Measurements from ENCODE around the gene RPIA. TPM values are rescaled to one million over a fixed set of nuclear protein-coding genes. Genes with fewer than 3 reads are reported as not detected.
"Not testable (repeated sequence)": the region's sequence is repeated elsewhere in the genome, so short reads cannot be mapped to it uniquely, and the experiment has no call there.

RPIA gene
- total RNA-seq, 1 donor from 2014 or later = 16.5 TPM

DNA sequence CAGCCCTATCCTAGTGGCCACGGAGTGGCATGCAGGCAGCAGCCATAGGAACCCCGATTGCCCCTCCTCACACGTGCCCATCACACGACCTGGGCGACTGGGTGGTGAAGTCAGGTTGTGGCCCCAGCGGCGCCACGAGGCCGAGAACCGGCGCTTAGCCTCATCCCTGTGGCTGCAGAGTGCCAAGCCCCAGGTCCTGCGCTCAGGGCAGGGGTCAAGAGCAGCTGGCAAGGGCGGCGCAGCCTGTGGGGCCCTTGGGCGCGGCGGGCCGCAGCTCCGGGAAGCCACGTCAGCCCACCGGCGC is 73.3 kb downstream of the RPIA start:
- peaks cover 12% of the 10 kb centered on the region for H3K4me1 ChIP-seq
- no peak for ATAC-seq
- peak overlapping the region; percentile 32 for H3K4me3 ChIP-seq
- no peak for DNase-seq
- intact Hi-C loops (cut with DNase I) = no loop called here
- H3K27me3 ChIP-seq (ENCODE audit: low read depth) = peaks cover 20% of the 10 kb centered on the region
- no peak overlapping the region for H3K27ac ChIP-seq
- H3K36me3 ChIP-seq = no peaks in the 10 kb centered on the region
- no peaks in the 10 kb centered on the region for H3K9me3 ChIP-seq
- TF ChIP-seq, protein P1, sequence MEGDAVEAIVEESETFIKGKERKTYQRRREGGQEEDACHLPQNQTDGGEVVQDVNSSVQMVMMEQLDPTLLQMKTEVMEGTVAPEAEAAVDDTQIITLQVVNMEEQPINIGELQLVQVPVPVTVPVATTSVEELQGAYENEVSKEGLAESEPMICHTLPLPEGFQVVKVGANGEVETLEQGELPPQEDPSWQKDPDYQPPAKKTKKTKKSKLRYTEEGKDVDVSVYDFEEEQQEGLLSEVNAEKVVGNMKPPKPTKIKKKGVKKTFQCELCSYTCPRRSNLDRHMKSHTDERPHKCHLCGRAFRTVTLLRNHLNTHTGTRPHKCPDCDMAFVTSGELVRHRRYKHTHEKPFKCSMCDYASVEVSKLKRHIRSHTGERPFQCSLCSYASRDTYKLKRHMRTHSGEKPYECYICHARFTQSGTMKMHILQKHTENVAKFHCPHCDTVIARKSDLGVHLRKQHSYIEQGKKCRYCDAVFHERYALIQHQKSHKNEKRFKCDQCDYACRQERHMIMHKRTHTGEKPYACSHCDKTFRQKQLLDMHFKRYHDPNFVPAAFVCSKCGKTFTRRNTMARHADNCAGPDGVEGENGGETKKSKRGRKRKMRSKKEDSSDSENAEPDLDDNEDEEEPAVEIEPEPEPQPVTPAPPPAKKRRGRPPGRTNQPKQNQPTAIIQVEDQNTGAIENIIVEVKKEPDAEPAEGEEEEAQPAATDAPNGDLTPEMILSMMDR (IDR thresholded peaks at IDR 0.05) = no peak

DNA sequence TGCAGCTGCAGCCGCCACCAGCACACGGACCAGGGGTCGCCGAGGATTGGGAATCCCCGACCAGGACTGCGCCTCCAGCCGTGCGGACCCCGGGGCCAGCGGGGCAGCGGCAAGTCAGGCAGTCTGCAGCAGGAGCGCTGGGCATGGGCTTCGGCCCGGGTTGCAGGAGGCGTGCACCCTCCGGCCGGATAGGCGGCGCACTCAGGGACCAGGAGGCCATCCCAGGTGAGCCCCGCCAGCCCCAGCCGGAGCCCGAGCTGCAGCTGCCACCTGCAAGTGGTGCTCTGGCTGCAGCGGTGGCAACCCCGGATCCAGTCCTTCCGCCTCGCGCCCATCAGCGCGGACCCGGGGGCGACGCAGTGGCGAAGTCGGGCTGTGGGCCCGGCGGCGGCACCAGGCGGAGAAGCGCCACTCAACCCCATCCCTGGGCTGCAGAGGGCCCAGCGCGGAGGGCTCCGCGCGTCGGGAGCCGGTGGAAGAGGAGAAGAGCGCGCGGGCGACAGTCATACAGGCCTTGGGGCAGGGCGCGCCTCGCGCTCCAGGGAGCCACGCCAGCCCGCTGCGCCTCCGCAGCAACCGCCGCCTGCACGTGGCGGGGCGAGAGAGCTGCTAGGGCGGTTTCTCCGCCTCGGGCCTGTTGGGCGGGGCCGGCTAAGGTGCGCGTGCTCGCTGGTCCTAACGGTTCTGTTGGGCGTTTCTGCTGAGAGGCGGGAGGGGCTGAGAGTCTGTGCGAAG is 73.8 kb downstream of the RPIA start:
- peak; percentile 54 for DNase-seq
- H3K36me3 ChIP-seq = no peaks in the 10 kb centered on the region
- peaks cover 12% of the 10 kb centered on the region for H3K4me1 ChIP-seq
- peak overlapping the region; percentile 32 for H3K4me3 ChIP-seq
- intact Hi-C loops (cut with DNase I) = no loop called here
- no peaks in the 10 kb centered on the region for H3K9me3 ChIP-seq
- TF ChIP-seq, protein P1 (IDR thresholded peaks at IDR 0.05) = no peak
- ATAC-seq = peak in 1 of 2 donors; percentile 47
- no peak overlapping the region for H3K27ac ChIP-seq
- peaks cover 20% of the 10 kb centered on the region for H3K27me3 ChIP-seq (ENCODE audit: low read depth)

DNA sequence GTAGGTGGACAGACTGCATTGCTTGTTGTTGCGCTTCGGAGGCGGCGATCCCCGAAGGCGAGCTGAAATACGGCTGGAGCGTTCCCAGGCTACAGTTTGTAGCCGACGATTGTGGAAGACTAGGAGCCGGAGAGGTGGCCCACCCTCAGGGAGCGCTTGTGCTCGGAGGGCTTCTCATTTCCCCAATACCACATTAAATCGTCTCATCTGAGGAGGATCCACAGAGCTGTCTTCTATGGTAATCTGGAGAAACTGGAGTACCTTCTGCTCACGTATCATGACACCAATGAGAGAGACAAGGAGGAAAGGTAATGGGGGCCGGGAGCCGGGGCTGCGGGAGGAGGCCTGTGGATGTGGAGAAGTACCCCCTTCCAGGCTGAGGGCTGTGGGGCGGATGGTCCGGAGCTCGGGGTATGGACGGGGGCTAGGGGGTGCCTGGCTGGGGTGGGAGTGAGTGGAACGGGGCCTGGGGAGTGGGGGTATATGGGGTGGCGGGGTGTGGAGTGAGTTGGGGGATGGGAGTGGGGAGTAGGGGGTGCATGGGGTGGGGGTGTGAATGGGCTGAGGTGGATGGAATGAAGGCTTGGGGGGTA is 74.5 kb downstream of the RPIA start:
- intact Hi-C loops (cut with DNase I); H3K9me3 ChIP-seq; H3K36me3 ChIP-seq; ATAC-seq; DNase-seq; H3K27ac ChIP-seq: not testable (repeated sequence)
- Histone ChIP-seq H3K4me3 (peak overlapping the region; percentile 32), H3K4me1 (peaks cover 12% of the 10 kb centered on the region), H3K27me3 (ENCODE audit: low read depth) (peaks cover 20% of the 10 kb centered on the region)

DNA sequence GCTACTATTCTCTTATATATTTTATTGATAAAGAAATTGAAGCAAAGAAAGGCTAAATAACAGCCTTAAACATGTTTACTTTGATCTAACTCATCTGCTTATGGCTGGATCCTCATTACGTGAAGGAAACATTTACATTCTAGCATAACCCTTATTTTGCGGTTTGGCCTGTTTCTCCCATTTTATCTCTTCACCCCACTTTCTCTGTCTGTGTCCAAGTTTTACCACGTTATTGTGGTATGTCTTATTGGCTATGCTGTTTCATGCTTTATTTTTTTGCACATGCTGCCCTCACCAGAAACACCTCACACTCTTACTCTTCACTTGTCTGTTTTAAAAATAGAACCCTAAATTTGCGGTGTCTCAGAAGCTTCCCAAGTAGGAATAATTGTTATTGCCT is 78.5 kb downstream of the RPIA start:
- Histone ChIP-seq H3K27me3 (ENCODE audit: low read depth) (peaks cover 8% of the 10 kb centered on the region), H3K27ac (no peak overlapping the region), H3K4me3 (no peak overlapping the region), H3K9me3 (no peaks in the 10 kb centered on the region), H3K4me1 (peaks cover 9% of the 10 kb centered on the region), H3K36me3 (no peaks in the 10 kb centered on the region)
- DNase-seq (no peak), ATAC-seq (no peak)
- TF ChIP-seq, protein P1 (IDR thresholded peaks at IDR 0.05) = no peak
- intact Hi-C loops (cut with DNase I) = no loop called here

DNA sequence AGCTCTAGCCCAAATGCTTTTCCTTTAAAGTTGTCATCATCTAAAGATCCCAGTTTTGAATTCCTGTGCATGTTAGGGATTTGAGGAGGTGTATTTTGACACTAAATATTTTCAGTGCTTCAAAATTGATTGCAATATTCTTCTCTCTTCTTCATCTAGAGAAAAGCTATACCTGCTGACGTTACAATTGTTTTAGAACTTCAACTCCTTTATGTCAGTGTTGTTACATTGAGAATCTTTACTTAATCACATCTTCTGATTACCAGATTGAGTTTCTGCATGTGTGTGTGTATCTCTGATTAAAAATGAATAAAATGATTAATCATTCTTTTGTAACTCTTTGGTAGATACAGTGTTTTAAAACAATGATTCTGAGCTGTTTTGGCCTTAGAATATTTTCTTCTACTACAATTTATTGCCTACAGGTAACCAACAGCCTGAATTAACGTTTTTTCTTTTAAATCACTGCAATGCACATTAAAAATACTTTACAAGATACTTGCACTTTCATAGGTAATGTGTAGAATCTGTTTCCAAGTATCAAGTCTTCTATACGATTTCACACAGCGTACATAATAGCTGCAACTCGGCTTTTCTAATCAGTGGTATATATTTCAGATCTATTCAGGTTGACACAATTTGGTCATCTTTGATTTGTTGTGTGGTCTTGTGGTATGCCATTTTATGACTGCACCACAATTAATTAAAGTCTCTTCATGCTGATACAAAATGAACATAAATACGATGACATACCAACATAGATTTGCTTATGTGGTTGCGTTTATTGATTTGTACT is 82.0 kb downstream of the RPIA start:
- H3K9me3 ChIP-seq; intact Hi-C loops (cut with DNase I); H3K36me3 ChIP-seq; H3K27ac ChIP-seq; H3K27me3 ChIP-seq (ENCODE audit: low read depth); H3K4me1 ChIP-seq; DNase-seq; H3K4me3 ChIP-seq: not testable (repeated sequence)
- peak; percentile 48 to 81 for ATAC-seq

DNA sequence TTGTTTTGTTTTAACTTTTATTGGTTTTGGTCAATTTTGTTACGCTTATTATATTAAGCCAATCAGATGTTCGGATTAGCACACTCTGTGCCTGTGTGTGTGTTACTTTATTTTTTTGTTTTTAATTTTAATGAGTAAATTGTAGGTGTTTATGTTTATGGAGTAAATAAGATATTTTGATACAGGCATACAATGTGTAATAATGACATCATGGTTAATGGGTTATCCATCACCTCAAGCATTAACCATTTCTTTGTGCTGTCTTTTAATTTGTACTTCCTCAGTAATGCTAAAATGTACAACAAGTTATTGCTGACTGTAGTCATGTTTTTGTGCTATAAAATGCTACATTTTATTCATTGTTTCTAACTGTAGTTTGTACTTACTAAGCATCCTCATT is 97.7 kb downstream of the RPIA start:
- H3K27ac ChIP-seq; H3K4me3 ChIP-seq; H3K36me3 ChIP-seq; ATAC-seq; H3K27me3 ChIP-seq (ENCODE audit: low read depth); H3K9me3 ChIP-seq; intact Hi-C loops (cut with DNase I); DNase-seq; H3K4me1 ChIP-seq: not testable (repeated sequence)

DNA sequence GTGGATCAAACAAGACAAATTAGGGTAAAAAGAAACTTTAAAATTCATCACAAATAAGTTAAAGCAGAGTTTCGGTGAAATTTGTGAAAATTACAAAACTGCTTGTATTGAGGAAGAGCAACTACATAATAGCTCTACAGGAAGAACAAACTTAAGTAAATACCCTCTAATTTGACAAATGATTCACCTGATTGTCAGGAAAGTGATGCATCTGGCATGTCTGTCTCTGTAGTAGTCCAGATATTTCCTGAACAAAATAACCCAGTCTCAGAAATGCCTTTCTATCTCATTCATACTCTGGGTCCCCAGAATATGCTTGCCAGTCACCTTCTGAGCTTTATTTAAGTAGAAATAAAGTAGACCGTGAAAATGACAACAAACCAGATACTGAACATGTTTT is 104.5 kb downstream of the RPIA start:
- H3K36me3 ChIP-seq; H3K4me1 ChIP-seq; intact Hi-C loops (cut with DNase I); H3K9me3 ChIP-seq; DNase-seq; ATAC-seq; H3K27ac ChIP-seq; H3K27me3 ChIP-seq (ENCODE audit: low read depth); H3K4me3 ChIP-seq: not testable (repeated sequence)

DNA sequence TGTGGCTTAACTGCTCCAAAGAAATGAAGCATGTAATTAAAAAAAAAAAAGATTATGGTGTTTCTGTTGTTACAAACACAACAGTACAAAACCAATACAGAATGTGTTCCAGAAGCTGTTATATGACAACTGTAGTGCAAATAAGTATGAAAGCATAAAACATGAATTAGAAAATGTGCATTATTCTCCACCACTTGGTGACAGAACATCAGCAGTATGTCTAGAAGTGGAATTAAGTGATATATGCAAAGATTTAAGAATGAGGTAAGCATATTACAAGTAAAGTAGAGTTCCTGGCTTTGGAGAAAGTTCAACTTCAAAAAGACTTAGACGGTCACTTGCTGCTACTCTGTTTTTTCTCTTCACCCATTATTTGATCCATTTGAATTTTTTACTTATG is 105.0 kb downstream of the RPIA start:
- DNase-seq; H3K9me3 ChIP-seq; H3K4me3 ChIP-seq; ATAC-seq; H3K27ac ChIP-seq; H3K4me1 ChIP-seq; intact Hi-C loops (cut with DNase I); H3K36me3 ChIP-seq; H3K27me3 ChIP-seq (ENCODE audit: low read depth): not testable (repeated sequence)

DNA sequence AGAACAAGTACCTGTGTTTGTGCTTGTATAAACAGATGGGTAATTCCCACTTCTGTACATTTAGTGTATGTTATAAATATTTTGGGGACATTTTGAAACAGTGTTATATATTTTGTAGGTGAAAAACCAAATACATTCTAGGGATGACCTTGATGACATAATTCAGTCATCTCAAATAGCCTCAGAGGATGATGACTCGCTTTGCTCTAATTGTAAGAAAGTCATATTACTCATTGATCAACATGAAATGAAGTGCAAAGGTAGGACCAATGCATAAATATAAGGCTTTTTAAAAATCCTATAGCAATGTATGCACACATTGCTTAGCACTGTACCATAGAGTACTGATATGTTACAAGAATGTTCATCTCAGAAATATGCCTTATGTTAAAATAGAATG is 105.7 kb downstream of the RPIA start:
- H3K9me3 ChIP-seq; intact Hi-C loops (cut with DNase I); H3K4me3 ChIP-seq; DNase-seq; H3K36me3 ChIP-seq; H3K4me1 ChIP-seq; ATAC-seq; H3K27ac ChIP-seq; H3K27me3 ChIP-seq (ENCODE audit: low read depth): not testable (repeated sequence)

All from lower lobe of right lung (tissue), 2 donors.